Mesothelial cell of epicardium (in vitro differentiated cells): ENCODE results near the gene MYCBP. TPM values are rescaled to one million over a fixed set of nuclear protein-coding genes. Genes with fewer than 3 reads are reported as not detected.

Source experiments
- DNase-seq, 2 experiments: peaks; one replicate each; pipeline ENCODE4 v3.0.0; 2021; ENCODE audit warnings: low spot score in 2 of 2; ENCODE audit not compliant: unreplicated experiment in 2 of 2
- H3K27ac Mint-ChIP-seq: 2 replicates; pipeline ENCODE4 v1.8.0; 2021; ENCODE audit warnings: mixed read lengths
- H3K27me3 Mint-ChIP-seq: 2 replicates; pipeline ENCODE4 v1.8.0; 2021; ENCODE audit warnings: low read depth, mixed read lengths
- H3K36me3 Mint-ChIP-seq: 2 replicates; pipeline ENCODE4 v1.8.0; 2021; ENCODE audit warnings: mixed read lengths
- H3K4me1 Mint-ChIP-seq: 2 replicates; pipeline ENCODE4 v1.8.0; 2021; ENCODE audit warnings: mixed read lengths
- H3K4me3 Mint-ChIP-seq: 2 replicates; pipeline ENCODE4 v1.8.0; 2021; ENCODE audit warnings: mild to moderate bottlenecking, moderate library complexity, mixed read lengths
- H3K9me3 Mint-ChIP-seq: 2 replicates; pipeline ENCODE4 v1.8.0; 2021; ENCODE audit warnings: mixed read lengths
- CTCF ChIP-seq: fragments of 200-600 bp; sonication (generic); IDR thresholded peaks from one replicate; pipeline ENCODE4 v1.5.0; 2021; ENCODE audit warnings: antibody characterized with exemption; ENCODE audit not compliant: unreplicated experiment
- total RNA-seq: library from RNA; stranded (reverse); gene quantifications from 3 replicates; pipeline ENCODE4 v1.2.1, GENCODE V29; 2021

Gene MYCBP
- total RNA-seq, 1 donor from 2014 or later: 12.2 TPM

- Mint-ChIP-seq H3K27me3 (peaks cover 94% of the 10 kb centered on the region), H3K36me3 (no peaks in the 10 kb centered on the region), H3K9me3 (no peaks in the 10 kb centered on the region), H3K4me1 (peaks cover 25% of the 10 kb centered on the region), H3K27ac (no peak overlapping the region), H3K4me3 (no peak overlapping the region)
- no peak for TF ChIP-seq CTCF
- DNase-seq: no peak
These were observed 58.6 kb downstream of the MYCBP start for GRCh38 chr1:38814444-38814983.

GRCh38 chr1:38812981-38813380 lies 60.2 kb downstream of the MYCBP start:
- Mint-ChIP-seq H3K36me3 (no peaks in the 10 kb centered on the region), H3K4me3 (no peak overlapping the region), H3K27ac (no peak overlapping the region), H3K27me3 (peaks cover 95% of the 10 kb centered on the region), H3K4me1 (peaks cover 19% of the 10 kb centered on the region), H3K9me3 (no peaks in the 10 kb centered on the region)
- TF ChIP-seq CTCF: no peak
- DNase-seq: no peak

Other genes with a start within 250 kb of the MYCBP start
- gene RRAGC, start 13.6 kb downstream of the MYCBP start, total RNA-seq: 21.1 to 22.5 TPM (median 21.8 TPM) in 3 replicates
- not detected in 3 replicates for gene GJA9, start 8.2 kb upstream of the MYCBP start, total RNA-seq
- not detected in 3 replicates for gene RHBDL2, start 68.5 kb upstream of the MYCBP start, total RNA-seq
- 69.6 to 75.8 TPM (median 70.1 TPM) in 3 replicates for gene AKIRIN1, start 117.9 kb upstream of the MYCBP start, total RNA-seq
- gene NDUFS5, start 153.0 kb upstream of the MYCBP start, total RNA-seq: 184 to 196 TPM (median 186 TPM) in 3 replicates